OCI-LY7 (cell line): ENCODE results near the gene ZMIZ1. TPM values are rescaled to one million over a fixed set of nuclear protein-coding genes. Genes with fewer than 3 reads are reported as not detected.

ENCODE experiments used
- BruUV-seq: library from RNA; stranded (reverse); fragments of 400-500 nt; replicated peaks from 2 replicates; lab custom pipeline; 2021; lab: Mats Ljungman, UMichigan
- CTCF ChIA-PET: fragments of 300-600 bp; sonication (Branson Sonifier 250); formaldehyde crosslinking; loops from one replicate; lab custom pipeline; 2022; ENCODE audit warnings: antibody characterized with exemption; ENCODE audit not compliant: unreplicated experiment; lab: Charles Lee
- POLR2A ChIA-PET: fragments of 300-600 bp; sonication (Branson Sonifier 250); formaldehyde crosslinking; loops from one replicate; lab custom pipeline; 2022; ENCODE audit warnings: antibody characterized with exemption; lab: Charles Lee
- DNase-seq: peaks from one replicate; pipeline ENCODE4 v3.0.0-alpha.2; 2015; ENCODE audit warnings: low spot score
- H2AFZ ChIP-seq: fragments of 200-600 bp; sonication (generic), shearing (Covaris generic); 2 replicates; pipeline ENCODE4 v1.6.1; 2014; ENCODE audit warnings: mild to moderate bottlenecking, antibody characterized with exemption, low read length, moderate library complexity
- H3K27ac ChIP-seq: fragments of 200-600 bp; sonication (generic); 2 replicates; pipeline ENCODE4 v1.5.1; 2014; ENCODE audit warnings: mixed run types, low read depth, mild to moderate bottlenecking, moderate library complexity, low read length, inconsistent platforms; ENCODE audit not compliant: poor library complexity, severe bottlenecking
- H3K36me3 ChIP-seq: fragments of 200-600 bp; sonication (generic); 2 replicates; pipeline ENCODE4 v1.6.1; 2014; ENCODE audit warnings: mild to moderate bottlenecking, antibody characterized with exemption, low read length, moderate library complexity, mixed read lengths; ENCODE audit not compliant: insufficient read depth
- H3K4me1 ChIP-seq: fragments of 200-600 bp; sonication (generic); 2 replicates; pipeline ENCODE4 v1.5.1; 2014; ENCODE audit warnings: mild to moderate bottlenecking, low read length; ENCODE audit not compliant: insufficient read depth, poor library complexity, severe bottlenecking
- H3K4me2 ChIP-seq: fragments of 200-600 bp; sonication (generic); 2 replicates; pipeline ENCODE4 v1.6.1; 2014; ENCODE audit warnings: mild to moderate bottlenecking, low read length
- H3K4me3 ChIP-seq: fragments of 200-600 bp; sonication (generic); 2 replicates; pipeline ENCODE4 v1.5.1; 2014; ENCODE audit warnings: mild to moderate bottlenecking, low read depth, low read length; ENCODE audit not compliant: poor library complexity, severe bottlenecking
- H3K79me2 ChIP-seq: fragments of 200-600 bp; sonication (generic); 2 replicates; pipeline ENCODE4 v1.6.1; 2016; ENCODE audit warnings: low read depth, mild to moderate bottlenecking, low read length, moderate library complexity, mixed read lengths; ENCODE audit not compliant: insufficient read depth
- H3K9me2 ChIP-seq: fragments of 200-600 bp; sonication (generic); 2 replicates; pipeline ENCODE4 v1.6.1; 2016; ENCODE audit warnings: mild to moderate bottlenecking, low read length, mixed read lengths; ENCODE audit not compliant: insufficient read depth
- H3K9me3 ChIP-seq: fragments of 200-600 bp; sonication (generic); 2 replicates; pipeline ENCODE4 v1.6.1; 2014; ENCODE audit warnings: mild to moderate bottlenecking, mixed run types, low read length, mixed read lengths
- H4K20me1 ChIP-seq: fragments of 200-600 bp; sonication (generic); 2 replicates; pipeline ENCODE4 v1.6.1; 2014; ENCODE audit warnings: mild to moderate bottlenecking, antibody characterized with exemption, low read length, moderate library complexity, mixed read lengths; ENCODE audit not compliant: insufficient read depth
- EZH2phosphoT487 ChIP-seq: fragments of 200-600 bp; sonication (generic); IDR thresholded peaks from 2 replicates; pipeline ENCODE4 v1.6.1; 2018; ENCODE audit warnings: low read depth, borderline replicate concordance, mild to moderate bottlenecking, mixed run types, antibody characterized with exemption, low read length, moderate library complexity, mixed read lengths
- intact Hi-C: fragments of 100-400 bp; cut with micrococcal nuclease; formaldehyde crosslinking; loops from one replicate; pipeline ENCODE4 v1.10.0; 2022; ENCODE audit not compliant: unreplicated experiment
- total RNA-seq, 2 experiments: library from RNA; depleted of rRNA in 1 of 2; stranded (reverse); fragments of >200 nt in 1 of 2; shearing (Covaris generic) in 1 of 2; gene quantifications; 2 replicates each; pipeline ENCODE4 v1.2.3, GENCODE V29; 2014 to 2022
- TF ChIP-seq, protein P1 (sequence below): fragments of 200-600 bp; sonication (generic); conservative IDR thresholded peaks from 2 replicates; pipeline ENCODE4 v1.5.1; 2014; ENCODE audit warnings: mild to moderate bottlenecking, antibody characterized with exemption, low read length, moderate library complexity, mixed read lengths

The ZMIZ1 gene
- total RNA-seq, 2 experiments from 2014 or later: 20.4 to 66.9 TPM

DNA sequence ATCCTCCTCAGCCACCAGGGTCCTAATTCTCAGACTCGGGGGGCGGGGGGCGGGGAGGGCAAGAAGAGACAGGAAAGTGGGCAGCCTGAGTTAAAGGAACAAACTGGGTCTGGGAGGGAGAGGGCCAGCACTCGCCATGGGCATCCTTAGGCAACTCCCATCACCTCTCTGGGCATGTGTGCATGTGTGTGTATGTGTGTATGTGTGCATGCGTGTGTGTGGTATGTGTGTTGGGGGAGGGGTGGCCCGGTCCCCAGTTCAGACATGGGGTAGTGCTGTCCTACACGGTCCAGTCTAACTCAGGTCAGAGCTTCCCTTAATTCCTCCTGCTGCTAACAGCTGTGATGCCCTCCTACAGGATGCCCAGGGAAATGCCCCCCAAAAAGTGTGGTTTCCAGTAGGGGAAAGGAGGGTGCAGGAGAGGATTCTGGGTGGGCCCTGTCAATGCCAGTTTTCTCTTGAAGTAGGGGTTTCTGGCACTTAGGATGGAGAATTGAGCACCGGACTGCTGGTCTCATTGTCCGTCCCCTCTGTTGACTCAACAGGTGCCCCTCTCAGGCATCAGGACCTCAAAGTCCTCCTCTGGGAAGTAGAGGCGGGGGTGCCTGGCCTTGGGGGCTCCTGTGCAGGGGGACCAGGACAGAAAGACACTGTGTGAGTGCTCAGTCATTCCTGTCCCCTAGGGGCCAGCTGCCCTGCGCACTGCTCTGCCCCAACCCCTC lies 15.1 kb upstream of the ZMIZ1 start:
- Histone ChIP-seq H3K79me2 (no peaks in the 10 kb centered on the region), H3K4me1 (no peaks in the 10 kb centered on the region), H3K9me2 (no peaks in the 10 kb centered on the region), H3K27ac (no peak overlapping the region), H3K4me3 (no peak overlapping the region), H3K9me3 (no peaks in the 10 kb centered on the region), H3K4me2 (no peak overlapping the region), H2AFZ (no peak overlapping the region), H3K36me3 (no peaks in the 10 kb centered on the region), H4K20me1 (no peaks in the 10 kb centered on the region)
- ChIA-PET POLR2A (no interaction called here), CTCF (no interaction called here)
- no peak for DNase-seq
- intact Hi-C loops: no loop called here
- BruUV-seq: no TSS peak
- no peak for TF ChIP-seq EZH2phosphoT487
- TF ChIP-seq, protein P1, sequence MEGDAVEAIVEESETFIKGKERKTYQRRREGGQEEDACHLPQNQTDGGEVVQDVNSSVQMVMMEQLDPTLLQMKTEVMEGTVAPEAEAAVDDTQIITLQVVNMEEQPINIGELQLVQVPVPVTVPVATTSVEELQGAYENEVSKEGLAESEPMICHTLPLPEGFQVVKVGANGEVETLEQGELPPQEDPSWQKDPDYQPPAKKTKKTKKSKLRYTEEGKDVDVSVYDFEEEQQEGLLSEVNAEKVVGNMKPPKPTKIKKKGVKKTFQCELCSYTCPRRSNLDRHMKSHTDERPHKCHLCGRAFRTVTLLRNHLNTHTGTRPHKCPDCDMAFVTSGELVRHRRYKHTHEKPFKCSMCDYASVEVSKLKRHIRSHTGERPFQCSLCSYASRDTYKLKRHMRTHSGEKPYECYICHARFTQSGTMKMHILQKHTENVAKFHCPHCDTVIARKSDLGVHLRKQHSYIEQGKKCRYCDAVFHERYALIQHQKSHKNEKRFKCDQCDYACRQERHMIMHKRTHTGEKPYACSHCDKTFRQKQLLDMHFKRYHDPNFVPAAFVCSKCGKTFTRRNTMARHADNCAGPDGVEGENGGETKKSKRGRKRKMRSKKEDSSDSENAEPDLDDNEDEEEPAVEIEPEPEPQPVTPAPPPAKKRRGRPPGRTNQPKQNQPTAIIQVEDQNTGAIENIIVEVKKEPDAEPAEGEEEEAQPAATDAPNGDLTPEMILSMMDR: no peak

- Histone ChIP-seq H3K27ac (no peak overlapping the region), H4K20me1 (no peaks in the 10 kb centered on the region), H3K79me2 (no peaks in the 10 kb centered on the region), H3K4me2 (no peak overlapping the region), H3K4me1 (no peaks in the 10 kb centered on the region), H3K9me2 (no peaks in the 10 kb centered on the region), H3K4me3 (no peak overlapping the region), H3K36me3 (no peaks in the 10 kb centered on the region), H3K9me3 (no peaks in the 10 kb centered on the region), H2AFZ (no peak overlapping the region)
- POLR2A ChIA-PET: no interaction called here
- no peak for DNase-seq
- no TSS peak for BruUV-seq
- intact Hi-C loops: no loop called here
- CTCF ChIA-PET: no interaction called here
- TF ChIP-seq, protein P1: no peak
- no peak for TF ChIP-seq EZH2phosphoT487
These were observed 14.3 kb upstream of the ZMIZ1 start for GRCh38 chr10:79054203-79055099.
